GM19099 (cell line): ENCODE data around the gene CACNA2D3.

ENCODE experiments used
- POLR2A ChIP-seq: IDR thresholded peaks from 3 replicates; pipeline ENCODE4 v1.6.1; 2011; ENCODE audit warnings: low read depth; ENCODE audit not compliant: insufficient read length; ENCODE audit errors: extremely low read depth

CACNA2D3 gene

DNA sequence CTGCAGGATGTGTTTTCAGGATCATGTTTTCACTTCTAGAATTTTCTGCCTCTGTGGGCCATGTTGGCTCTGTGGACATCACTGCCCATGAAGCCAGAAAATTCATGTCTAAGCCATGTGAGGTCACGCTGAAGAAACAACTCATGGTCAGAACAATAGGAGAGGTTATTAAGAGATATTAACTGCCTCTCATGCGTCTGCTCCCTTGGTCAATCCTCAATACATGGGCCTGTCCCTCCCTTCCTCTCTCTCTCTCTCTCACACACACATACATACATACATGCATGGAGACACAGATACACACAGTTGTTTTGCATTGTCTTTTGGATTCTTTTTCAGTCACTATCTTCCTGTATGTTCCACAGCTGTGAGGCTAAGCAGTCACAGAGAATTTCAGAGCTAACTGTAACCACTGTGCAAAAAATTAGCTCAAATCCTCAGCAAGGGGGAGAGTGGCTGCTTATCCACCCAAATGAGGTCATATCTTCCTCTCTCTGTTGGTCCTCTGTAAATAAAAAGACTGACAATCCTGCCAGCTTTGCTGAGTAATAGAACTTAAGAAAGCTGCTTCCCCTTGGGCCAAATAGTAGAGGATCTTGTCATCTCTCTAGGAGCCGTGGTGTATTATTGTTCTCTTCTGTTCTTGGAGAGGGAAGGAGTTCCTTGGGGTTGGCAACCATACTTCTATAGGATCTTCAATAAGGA lies 759.9 kb downstream of the CACNA2D3 start:
- no peak for TF ChIP-seq POLR2A

DNA sequence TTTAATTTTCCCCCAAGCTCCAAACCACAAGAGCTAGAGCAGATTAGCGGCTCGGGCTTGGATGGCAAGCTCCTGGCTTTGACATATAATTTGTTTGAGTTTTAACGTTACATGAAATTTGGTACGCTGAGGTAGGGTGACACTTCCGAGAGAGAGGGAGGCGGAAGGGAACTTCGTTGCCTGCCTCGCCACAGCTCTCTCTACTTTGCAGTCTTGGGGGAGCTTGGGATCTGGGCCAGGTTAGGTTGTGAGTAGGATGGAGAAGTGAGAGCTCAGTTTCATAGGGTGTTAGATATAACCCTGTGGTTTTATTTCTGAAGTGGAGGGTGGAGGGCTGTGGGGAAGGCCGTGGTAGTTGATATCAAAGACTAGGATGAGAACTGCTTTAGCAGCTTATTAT lies 765.8 kb downstream of the CACNA2D3 start:
- no peak for TF ChIP-seq POLR2A

DNA sequence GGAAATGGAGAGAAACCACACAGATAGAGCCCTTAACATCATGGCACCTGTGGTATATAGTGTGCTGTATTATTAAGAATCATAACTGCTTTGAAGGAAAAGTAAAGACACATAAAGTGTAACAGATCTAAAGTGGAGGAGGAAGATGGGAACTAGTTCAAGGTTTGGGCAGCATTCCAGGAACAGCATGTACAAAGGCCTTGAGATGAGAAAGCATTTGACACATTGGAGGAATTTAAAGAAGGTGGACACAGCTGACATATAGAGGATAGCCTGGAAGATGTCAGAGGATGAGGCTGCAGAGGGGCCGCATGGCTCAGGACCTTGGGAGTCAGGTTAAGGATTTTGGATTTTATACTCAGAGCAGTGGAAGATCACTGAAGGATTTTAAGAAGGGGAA lies 766.5 kb downstream of the CACNA2D3 start:
- no peak for TF ChIP-seq POLR2A

DNA sequence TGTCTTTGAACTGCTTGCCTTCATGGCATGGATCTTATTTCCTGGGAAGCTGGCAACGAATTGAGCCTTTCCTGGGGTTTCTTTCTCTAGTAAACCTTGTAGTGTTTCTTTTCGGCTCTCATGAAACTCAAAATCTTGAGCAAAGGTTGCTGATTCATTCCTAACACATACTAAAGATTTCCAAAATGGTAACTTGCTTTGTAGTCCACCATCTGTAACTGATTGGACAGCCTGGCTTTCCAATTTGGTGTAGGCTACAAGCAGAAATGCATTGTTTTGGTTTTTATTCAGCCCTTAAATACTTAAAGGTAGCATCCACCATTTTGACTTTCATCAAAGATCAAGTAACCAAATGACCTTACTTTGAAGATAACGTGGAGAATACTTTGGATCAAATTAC lies 767.4 kb downstream of the CACNA2D3 start:
- TF ChIP-seq POLR2A = no peak

DNA sequence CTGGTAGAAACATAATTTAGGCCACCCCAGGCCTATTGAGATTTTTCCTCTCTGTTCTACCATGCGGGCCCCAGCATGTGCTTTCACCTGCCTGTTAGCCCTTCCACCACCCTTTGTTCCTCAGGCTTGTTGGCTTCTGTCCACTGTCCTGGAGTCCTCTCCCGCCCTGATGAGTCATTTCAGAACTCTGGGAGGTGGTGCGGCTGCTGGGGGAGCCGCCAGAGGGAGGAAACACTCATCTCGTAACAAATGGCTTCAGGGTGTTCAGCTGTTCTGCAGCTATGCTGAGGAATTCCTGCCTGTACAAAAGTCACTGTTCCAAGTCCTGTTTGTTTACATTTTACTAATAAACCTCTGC lies 769.2 kb downstream of the CACNA2D3 start:
- no peak for TF ChIP-seq POLR2A

DNA sequence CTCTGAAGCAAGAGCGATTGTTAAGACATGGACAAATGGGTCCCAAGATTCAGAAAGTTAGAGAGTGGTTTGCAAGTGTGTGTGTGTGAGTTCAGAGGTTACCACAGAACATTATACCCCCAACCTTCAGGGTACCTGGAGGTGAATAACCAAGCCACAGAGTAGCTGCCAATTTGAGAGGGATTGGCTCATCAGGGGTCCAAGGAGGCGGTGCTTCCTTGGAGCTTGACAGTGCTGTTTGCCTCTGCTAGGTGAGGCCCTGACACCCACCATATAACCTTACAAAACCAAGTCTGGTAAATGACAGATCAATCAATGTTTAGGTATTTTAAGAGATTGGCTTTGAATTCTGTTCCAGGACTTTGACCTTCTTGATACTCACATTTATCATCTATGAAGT lies 769.8 kb downstream of the CACNA2D3 start:
- TF ChIP-seq POLR2A = no peak

DNA sequence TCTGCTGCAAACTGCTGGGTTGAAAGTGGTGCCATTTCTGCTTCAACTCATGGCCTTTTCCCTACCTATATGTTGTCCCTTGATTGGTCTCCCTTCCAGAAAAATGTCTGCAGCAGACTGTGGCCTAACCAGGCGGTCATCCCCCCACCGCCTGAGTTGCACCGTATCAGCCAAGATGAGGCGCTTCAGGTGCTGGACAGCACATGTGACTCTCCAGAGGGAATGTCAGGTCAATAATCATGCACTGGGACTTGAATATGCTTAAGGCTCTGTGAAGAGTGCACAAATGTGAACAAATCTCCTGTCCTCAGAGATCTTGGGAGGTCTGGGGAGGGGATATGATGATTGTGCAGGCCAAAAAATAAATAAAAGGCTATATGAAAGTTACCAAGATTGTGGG lies 773.3 kb downstream of the CACNA2D3 start:
- no peak for TF ChIP-seq POLR2A

DNA sequence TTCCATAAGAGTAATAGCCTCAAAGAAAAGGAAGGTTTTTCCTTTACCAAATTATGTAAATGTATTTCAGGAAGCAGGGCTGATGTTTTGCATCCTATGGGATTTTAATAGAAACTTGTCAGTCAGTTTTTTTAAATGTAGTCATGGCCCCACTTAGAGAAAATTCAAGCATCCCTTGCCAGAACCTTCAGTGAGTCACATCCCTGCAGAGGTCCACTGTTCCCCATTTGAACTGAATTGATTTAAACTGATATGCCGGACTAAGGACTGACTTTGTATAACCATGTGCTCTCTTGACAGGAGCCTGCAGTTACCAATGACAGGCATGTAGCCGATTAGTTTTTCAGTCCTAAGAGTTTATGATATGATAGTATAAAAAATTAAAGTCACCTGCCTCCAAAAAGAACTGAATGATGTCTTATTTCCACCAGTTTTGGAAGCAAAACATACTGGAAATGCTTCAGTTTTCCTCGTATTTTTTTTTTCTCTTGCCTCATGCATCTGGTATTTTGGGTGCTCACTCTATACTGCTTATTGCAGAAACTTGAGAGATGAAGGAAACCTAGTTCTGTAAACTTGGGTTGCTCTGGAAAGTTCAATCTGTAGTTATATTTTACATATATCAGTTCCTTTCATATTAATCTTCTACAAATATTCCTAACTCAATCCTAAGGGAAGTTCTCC lies 774.8 kb downstream of the CACNA2D3 start:
- TF ChIP-seq POLR2A = no peak

DNA sequence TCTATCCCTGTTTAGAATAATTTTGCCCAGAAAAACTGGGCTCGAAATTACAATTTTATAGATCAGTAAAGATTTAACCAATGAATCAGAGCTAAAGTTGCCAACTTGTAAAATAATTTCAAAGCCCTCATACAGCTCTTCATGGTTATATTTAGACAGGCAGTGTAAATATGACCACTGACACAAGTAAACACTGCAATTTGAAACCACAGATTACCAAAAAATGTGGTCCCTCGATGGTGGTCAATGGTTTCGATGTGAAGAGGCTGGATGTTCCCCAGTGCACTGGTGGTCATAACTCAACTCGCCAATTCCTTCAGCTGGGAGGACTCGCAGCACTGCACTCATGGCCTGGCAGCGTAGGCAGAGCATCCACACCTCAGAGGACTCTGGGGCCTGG lies 776.9 kb downstream of the CACNA2D3 start:
- no peak for TF ChIP-seq POLR2A

DNA sequence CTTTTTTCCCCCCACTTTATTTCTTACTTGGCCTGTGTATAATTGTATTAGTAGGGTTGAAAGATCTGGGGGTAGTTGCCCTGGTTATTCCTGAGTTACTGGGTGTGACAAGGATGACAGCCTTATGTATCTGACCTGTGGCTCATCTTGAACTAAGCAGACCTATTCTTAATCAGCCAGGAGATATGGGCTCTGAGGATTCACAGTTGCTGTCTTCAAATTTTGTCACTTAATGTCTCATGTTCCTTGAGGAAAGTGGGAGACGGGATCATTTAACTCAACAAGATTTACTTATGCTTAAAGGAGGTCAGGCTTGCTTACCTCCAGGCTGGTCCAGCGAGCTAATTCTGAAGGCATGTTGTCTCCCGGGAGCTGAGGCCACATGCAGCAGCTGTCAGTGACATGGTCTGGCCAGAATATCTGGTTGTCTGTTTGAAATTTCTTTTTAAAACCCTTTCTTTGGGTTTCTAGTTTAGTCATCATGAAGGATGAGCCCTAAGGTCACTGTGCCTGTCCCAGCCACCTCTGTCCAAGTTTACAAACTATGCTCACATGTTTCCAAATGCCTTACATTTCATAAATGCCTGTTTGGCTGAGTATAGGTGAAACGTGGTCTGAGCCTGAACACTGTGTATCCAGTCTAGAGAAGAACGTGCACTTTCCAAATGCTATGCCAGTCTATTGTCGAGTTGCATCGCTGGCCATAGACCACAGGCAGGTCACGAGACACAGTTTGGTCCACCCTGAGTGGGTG lies 778.7 kb downstream of the CACNA2D3 start:
- TF ChIP-seq POLR2A = no peak

DNA sequence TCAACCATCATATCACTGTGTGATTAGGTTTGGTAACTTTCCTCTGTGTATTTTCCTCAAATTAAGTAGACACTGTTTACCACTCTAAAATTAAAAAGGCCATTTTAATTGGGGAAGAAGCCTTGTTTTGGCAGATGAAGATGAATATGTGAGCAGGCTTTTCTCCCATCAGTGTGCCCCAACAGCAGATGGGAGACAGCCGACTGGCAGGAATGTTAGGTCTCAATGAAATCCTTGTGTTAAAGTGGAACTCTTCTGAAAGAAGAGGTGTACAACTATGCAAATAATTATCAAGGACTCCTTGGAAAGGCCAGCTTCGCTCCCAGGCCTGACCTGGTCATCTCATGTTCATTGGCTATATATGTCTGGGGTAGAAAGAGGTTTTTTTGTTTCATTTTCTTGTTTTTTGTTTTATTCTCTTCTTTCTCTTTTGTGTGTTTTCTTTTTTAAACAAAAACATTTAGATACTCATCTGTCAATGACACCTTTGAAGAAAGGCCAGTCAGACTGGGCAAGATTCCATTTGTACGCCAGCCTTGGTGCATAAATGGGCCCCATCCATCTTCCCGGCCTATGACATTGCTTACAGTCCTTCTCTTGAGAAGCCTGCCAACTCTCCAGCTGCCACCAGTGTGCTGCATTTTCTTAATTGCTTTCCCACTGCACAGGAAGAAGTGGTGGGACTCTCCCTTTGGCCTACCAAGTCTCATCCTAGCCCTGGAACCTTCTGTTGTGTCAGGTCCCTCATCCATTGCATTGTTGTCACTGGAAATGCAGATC lies 779.7 kb downstream of the CACNA2D3 start:
- TF ChIP-seq POLR2A = no peak

DNA sequence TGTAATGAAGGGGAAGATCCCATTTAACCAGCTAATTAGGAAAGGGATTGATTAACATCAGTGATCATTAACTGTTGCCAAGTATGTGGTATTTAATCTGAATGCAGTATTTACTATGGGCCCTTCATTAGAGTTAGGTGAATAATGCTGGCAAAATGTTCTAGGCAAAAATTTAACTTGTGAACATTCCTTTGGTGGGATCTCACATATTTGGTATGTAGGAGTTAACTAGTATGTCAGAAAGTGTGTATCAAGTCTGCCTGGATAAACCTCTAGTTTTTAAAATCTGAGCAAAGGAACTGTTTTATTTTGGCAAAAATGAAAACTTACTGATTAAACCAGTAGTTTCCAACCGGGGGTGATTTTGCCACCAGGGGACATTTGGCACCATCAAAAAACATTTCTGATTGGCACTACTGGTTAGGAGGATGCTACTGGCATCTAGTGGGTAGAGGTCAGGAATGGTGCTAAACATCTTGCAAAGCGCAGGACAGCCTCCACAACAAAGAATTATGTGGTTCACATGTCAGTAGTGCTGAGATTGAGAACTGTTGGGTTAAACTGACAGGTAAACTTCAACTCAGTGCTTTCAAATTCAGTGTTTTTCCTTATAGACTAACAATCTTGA lies 783.0 kb downstream of the CACNA2D3 start:
- no peak for TF ChIP-seq POLR2A

DNA sequence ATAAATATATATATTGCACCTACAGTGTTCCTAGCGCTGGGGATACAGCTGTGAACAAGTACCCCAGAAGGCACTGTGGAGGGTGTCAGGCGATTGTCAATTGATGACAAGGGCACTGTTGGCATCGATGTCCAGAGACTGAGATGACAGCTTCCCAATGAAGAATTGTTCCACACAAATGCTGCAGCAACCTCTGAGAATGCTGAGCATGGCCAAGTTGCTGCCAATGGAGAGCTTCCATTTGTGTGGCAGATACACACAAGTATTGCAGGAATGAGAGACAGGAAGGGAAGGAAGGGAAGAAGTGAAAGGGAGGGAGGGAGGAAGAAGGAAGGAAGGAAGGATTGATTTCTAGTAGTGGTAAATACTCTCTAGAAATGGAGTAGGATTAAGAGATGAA lies 783.6 kb downstream of the CACNA2D3 start:
- no peak for TF ChIP-seq POLR2A

DNA sequence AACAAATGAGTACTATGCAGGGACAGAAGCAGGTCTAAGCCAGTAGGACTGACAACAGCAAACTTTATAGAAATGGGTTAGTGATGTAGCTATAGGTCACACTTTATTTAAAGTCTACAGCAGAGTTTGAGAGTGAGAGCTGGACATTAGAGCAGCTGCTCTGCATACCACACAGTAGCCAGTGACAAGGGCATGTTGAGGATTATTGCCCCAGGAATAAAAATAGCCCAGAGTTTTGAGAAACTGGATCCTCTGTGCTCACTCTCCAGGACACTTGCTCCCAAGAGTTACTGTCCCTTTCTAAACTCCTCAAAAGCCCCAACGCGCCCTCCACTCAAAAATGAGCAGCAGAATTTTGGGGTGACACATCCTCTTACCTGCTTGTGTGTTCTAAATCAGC lies 784.4 kb downstream of the CACNA2D3 start:
- no peak for TF ChIP-seq POLR2A

DNA sequence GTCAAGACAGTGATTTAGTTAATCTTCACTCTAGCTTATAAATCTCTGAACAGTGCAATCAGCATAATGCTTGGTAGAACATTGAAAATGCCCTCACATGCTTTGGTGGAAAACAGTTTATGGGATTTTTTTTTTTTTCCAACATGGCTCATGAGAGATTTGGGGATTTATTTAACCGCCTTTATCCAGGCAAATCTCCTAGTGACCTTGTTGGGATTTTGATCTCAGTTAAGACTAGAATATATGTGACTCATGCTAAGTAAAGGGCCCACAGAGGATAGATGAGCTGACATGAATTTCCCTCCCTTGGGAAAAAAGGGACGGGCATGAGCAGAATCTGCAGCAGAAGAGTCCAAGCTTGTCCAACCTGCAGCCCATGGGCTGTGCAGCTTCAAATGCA lies 786.8 kb downstream of the CACNA2D3 start:
- no peak for TF ChIP-seq POLR2A
